Cardiac muscle cell (in vitro differentiated cells and primary cell): ENCODE measurements around the gene P3H3. TPM values are rescaled to one million over a fixed set of nuclear protein-coding genes. Genes with fewer than 3 reads are reported as not detected.
A peak's percentile ranks its signal among the peaks of the same experiment; 100 is the strongest.

Source experiments
- DNase-seq, 2 donors: peaks; one replicate each; pipeline versions ENCODE4 v3.0.0 to v3.0.0-alpha.2; 2010 to 2017; ENCODE audit warnings: low read depth in 1 of 2, low spot score in 1 of 2
- H3K27ac ChIP-seq: fragments of 200-600 bp; sonication (generic); 2 replicates; pipeline ENCODE4 v1.5.1; 2016
- H3K27me3 ChIP-seq: fragments of 200-600 bp; sonication (generic); 2 replicates; pipeline ENCODE4 v1.6.0; 2016; ENCODE audit warnings: control low read depth
- H3K36me3 ChIP-seq: fragments of 200-600 bp; sonication (generic); 2 replicates; pipeline ENCODE4 v1.5.1; 2016; ENCODE audit warnings: control low read depth
- H3K4me1 ChIP-seq: fragments of 200-600 bp; sonication (generic); 2 replicates; pipeline ENCODE4 v1.8.1; 2017; ENCODE audit warnings: low read depth, mild to moderate bottlenecking, mixed run types
- H3K4me3 ChIP-seq: fragments of 200-600 bp; sonication (generic); 2 replicates; pipeline ENCODE4 v1.5.1; 2016; ENCODE audit warnings: mild to moderate bottlenecking
- H3K9me3 ChIP-seq: fragments of 200-600 bp; sonication (generic); 2 replicates; pipeline ENCODE4 v1.5.1; 2017; ENCODE audit warnings: low read depth, mild to moderate bottlenecking, control low read depth
- CTCF ChIP-seq: IDR thresholded peaks from 2 replicates; pipeline ENCODE4 v1.5.1; 2012; ENCODE audit warnings: low read depth, mild to moderate bottlenecking, low read length
- polyA plus RNA-seq: library from polyadenylated mRNA; unstranded; fragments of >200 nt; fragmentation: Nextera tagmentation; extraction: Ambion mirVana; gene quantifications from 2 replicates; pipeline ENCODE4 v1.2.1, GENCODE V29; 2016
- total RNA-seq: library from RNA; depleted of rRNA; stranded (reverse); fragments of >200 nt; gene quantifications from 2 replicates; pipeline ENCODE4 v1.2.3, GENCODE V29; 2016

P3H3 gene
- total and polyA plus RNA-seq, 2 experiments from 2014 or later, result 18.2 to 19.7 TPM

GRCh38 chr12:6834873-6835272 is 6.7 kb downstream of the P3H3 start:
- no peaks in the 10 kb centered on the region for H3K9me3 ChIP-seq
- H3K27ac ChIP-seq, result no peak overlapping the region
- H3K4me3 ChIP-seq, result no peak overlapping the region
- TF ChIP-seq CTCF, result no peak
- peaks cover 5% of the 10 kb centered on the region for H3K4me1 ChIP-seq
- H3K36me3 ChIP-seq, result peaks cover 30% of the 10 kb centered on the region
- H3K27me3 ChIP-seq, result no peaks in the 10 kb centered on the region
- DNase-seq, result no peak

GRCh38 chr12:6836851-6837250 is 8.6 kb downstream of the P3H3 start:
- no peak overlapping the region for H3K4me3 ChIP-seq
- H3K27me3 ChIP-seq, result no peaks in the 10 kb centered on the region
- DNase-seq, result no peak
- no peak overlapping the region for H3K27ac ChIP-seq
- no peak for TF ChIP-seq CTCF
- H3K4me1 ChIP-seq, result peaks cover 14% of the 10 kb centered on the region
- peaks cover 21% of the 10 kb centered on the region for H3K36me3 ChIP-seq
- no peaks in the 10 kb centered on the region for H3K9me3 ChIP-seq

- H3K36me3 ChIP-seq, result peaks cover 17% of the 10 kb centered on the region
- H3K4me1 ChIP-seq, result peaks cover 14% of the 10 kb centered on the region
- H3K9me3 ChIP-seq, result no peaks in the 10 kb centered on the region
- no peak overlapping the region for H3K4me3 ChIP-seq
- no peaks in the 10 kb centered on the region for H3K27me3 ChIP-seq
- TF ChIP-seq CTCF, result no peak
- no peak overlapping the region for H3K27ac ChIP-seq
- DNase-seq, result no peak
Observed at GRCh38 chr12:6837370-6838060, 9.3 kb downstream of the P3H3 start.

GRCh38 chr12:6838854-6839253 is 10.6 kb downstream of the P3H3 start:
- no peaks in the 10 kb centered on the region for H3K27me3 ChIP-seq
- peaks cover 13% of the 10 kb centered on the region for H3K36me3 ChIP-seq
- H3K4me1 ChIP-seq, result peaks cover 14% of the 10 kb centered on the region
- no peaks in the 10 kb centered on the region for H3K9me3 ChIP-seq
- DNase-seq, result no peak
- H3K27ac ChIP-seq, result no peak overlapping the region
- H3K4me3 ChIP-seq, result no peak overlapping the region
- no peak for TF ChIP-seq CTCF

- peaks cover 10% of the 10 kb centered on the region for H3K36me3 ChIP-seq
- DNase-seq, result no peak
- H3K27ac ChIP-seq, result peak overlapping the region; percentile 62
Observed at GRCh38 chr12:6839482-6840201, 11.4 kb downstream of the P3H3 start.

More at GRCh38 chr12:6839482-6840201, 11.4 kb downstream of the P3H3 start:
- Histone ChIP-seq H3K9me3 (no peaks in the 10 kb centered on the region), H3K4me3 (no peak overlapping the region), H3K4me1 (peaks cover 14% of the 10 kb centered on the region), H3K27me3 (no peaks in the 10 kb centered on the region)
- TF ChIP-seq CTCF, result no peak
